ENCODE measurements around the gene SERGEF. TPM values are rescaled to one million over a fixed set of nuclear protein-coding genes. Genes with fewer than 3 reads are reported as not detected.

SERGEF gene
- total RNA-seq, 1 donor from 2014 or later, result 39.5 TPM

DNA sequence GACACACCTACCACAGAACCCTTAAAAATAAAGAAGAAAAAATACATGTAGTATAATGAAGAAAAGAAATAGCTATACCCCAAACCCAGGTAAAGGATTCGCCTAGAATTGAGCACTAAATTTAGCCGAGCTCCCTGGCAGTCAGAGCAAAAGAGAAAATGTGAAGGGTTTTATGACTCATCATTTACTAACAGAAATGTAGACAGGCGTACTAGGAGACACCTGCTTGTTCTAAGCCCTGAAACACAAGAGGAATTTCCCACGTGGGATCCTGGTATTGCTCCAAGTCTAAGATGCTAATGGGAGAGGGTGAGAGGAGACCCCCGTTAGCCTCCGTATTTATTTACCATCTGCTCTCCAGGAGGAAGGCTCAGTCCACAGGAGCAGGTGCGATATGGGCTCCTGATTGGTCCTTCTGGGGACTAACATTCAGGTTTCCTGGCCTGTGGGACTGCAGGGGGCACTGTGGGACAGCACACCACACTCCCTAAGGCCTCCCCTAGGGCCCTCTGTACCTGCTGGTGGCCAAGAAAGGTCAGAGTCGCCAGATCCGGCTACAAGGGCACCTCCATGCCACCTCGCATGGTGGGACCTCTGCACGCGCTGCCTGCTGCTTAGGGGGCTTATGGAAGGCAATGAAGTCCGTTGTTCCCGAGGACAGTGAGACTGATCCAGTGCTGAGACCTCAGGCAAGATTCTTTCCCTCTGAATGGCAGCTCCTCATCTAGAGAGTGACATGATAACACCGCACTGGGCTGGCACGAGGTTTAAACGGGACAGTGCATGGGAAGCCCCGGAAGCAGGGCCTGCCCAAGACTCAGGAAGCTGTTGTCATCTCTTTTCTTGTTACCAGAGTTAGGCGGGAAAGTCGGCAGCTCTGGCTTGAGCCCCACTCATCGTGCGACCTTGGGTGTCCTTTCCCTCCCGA, 252.5 kb downstream of the SERGEF start:
- no peak for DNase-seq (ENCODE audit: low spot score)
- intact Hi-C loops (cut with micrococcal nuclease), result loop anchor here (2.0 kb wide), 1 partner anchor 218 kb away; no protein-coding TSS in a partner anchor
- Mint-ChIP-seq H3K9me3 (no peaks in the 10 kb centered on the region), H3K27me3 (ENCODE audit: low read depth) (no peaks in the 10 kb centered on the region), H3K4me3 (ENCODE audit: low read depth) (no peak overlapping the region), H3K36me3 (ENCODE audit: low read depth) (no peaks in the 10 kb centered on the region), H3K4me1 (ENCODE audit: low read depth) (peaks cover 1% of the 10 kb centered on the region), H3K27ac (no peak overlapping the region)

DNA sequence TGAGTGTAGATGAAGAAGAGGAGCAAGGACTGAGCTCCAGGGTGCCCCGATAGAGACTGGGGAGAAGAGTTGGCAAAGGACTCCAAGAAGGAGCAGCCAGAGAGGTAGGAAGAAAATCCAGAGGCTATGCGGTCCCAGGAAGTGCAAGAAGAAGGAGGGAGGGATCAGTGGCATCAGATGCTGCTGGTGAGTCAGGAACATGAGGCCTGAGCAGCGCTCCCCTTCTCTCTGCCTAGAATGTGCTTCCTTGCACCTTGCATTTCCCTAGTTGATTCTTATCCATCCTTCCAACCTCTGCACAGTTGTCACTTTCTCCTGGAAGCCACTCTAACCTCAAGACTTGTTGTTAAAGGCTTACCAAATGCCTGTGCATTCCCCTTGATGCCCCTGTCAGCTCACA, 257.0 kb downstream of the SERGEF start:
- intact Hi-C loops (cut with micrococcal nuclease), result no loop called here
- H3K4me3 Mint-ChIP-seq (ENCODE audit: low read depth), result no peak overlapping the region
- H3K36me3 Mint-ChIP-seq (ENCODE audit: low read depth), result no peaks in the 10 kb centered on the region
- peaks cover 1% of the 10 kb centered on the region for H3K4me1 Mint-ChIP-seq (ENCODE audit: low read depth)
- no peak for DNase-seq (ENCODE audit: low spot score)
- no peak overlapping the region for H3K27ac Mint-ChIP-seq
- H3K27me3 Mint-ChIP-seq (ENCODE audit: low read depth), result no peaks in the 10 kb centered on the region
- H3K9me3 Mint-ChIP-seq, result no peaks in the 10 kb centered on the region

DNA sequence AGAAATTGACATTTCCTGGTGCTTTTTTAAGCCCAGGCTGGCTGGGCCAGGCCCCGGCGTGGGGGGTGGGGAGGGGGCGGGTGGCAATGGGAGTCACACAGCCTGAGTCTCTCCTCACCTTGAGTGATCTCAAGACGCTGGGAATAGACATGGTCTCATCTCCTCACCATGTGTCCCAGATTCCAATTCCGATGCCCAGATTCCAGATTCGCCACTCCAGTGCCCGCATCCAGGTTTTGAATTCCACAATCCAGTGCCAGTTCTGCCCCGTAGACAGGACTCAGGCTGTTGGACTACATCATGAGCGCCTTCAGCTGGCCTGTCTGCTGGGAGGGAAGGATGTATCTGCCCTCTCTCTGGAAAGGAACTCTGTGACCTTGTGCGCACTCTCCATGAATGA, 259.2 kb downstream of the SERGEF start:
- no peaks in the 10 kb centered on the region for H3K27me3 Mint-ChIP-seq (ENCODE audit: low read depth)
- no peak overlapping the region for H3K4me3 Mint-ChIP-seq (ENCODE audit: low read depth)
- no peaks in the 10 kb centered on the region for H3K36me3 Mint-ChIP-seq (ENCODE audit: low read depth)
- no peaks in the 10 kb centered on the region for H3K4me1 Mint-ChIP-seq (ENCODE audit: low read depth)
- intact Hi-C loops (cut with micrococcal nuclease), result no loop called here
- H3K9me3 Mint-ChIP-seq, result no peaks in the 10 kb centered on the region
- no peak for DNase-seq (ENCODE audit: low spot score)
- no peak overlapping the region for H3K27ac Mint-ChIP-seq

DNA sequence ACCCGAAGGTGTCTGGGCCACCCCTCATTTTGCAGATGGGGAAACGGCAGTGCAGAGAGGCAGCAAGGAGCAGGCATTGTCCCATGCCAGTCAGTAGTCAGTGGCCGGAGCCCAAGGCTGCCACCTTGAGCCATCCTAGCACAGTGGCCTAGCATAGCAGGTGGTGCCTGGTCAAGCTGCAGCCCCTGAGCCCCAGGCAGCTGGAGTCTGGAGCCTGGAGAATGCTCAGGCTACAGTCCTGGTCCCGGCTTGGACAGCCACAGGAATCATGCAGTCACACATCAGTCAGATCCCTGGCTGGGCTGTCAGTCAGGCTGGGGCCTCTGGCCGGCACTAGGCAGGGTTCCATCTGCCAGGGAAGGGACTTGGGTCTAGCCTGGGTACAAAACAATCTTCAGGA, 259.7 kb downstream of the SERGEF start:
- Mint-ChIP-seq H3K27me3 (ENCODE audit: low read depth) (no peaks in the 10 kb centered on the region), H3K4me1 (ENCODE audit: low read depth) (no peaks in the 10 kb centered on the region), H3K9me3 (no peaks in the 10 kb centered on the region), H3K27ac (no peak overlapping the region), H3K4me3 (ENCODE audit: low read depth) (no peak overlapping the region), H3K36me3 (ENCODE audit: low read depth) (no peaks in the 10 kb centered on the region)
- DNase-seq (ENCODE audit: low spot score), result no peak
- intact Hi-C loops (cut with micrococcal nuclease), result no loop called here

- Mint-ChIP-seq H3K4me3 (ENCODE audit: low read depth) (no peak overlapping the region), H3K9me3 (no peaks in the 10 kb centered on the region), H3K4me1 (ENCODE audit: low read depth) (no peaks in the 10 kb centered on the region), H3K36me3 (ENCODE audit: low read depth) (no peaks in the 10 kb centered on the region), H3K27ac (no peak overlapping the region), H3K27me3 (ENCODE audit: low read depth) (no peaks in the 10 kb centered on the region)
- no peak for DNase-seq (ENCODE audit: low spot score)
- intact Hi-C loops (cut with micrococcal nuclease), result no loop called here
These were observed 260.7 kb downstream of the SERGEF start for GRCh38 chr11:17752144-17752543.

DNA sequence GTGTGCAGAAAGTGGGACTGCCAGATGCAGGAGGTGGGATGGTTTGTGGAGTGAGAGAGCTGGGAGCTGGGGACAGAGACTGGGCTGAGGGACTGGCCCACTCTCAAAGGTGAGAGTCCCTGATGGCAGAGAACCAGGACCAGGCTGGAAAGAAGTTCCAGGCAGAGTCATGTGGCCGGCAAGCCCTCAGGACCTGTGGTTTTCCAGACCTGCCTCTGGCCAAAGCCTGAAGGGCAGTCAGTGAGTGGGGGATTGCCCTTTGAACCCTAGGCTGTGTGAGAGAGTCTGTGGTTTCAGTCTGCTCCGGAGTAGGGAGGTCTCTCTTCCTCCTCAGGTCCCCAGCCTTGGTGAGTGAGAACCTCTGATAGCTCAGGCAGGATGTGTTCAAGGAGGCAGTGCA, 261.3 kb downstream of the SERGEF start:
- no peaks in the 10 kb centered on the region for H3K4me1 Mint-ChIP-seq (ENCODE audit: low read depth)
- no peaks in the 10 kb centered on the region for H3K9me3 Mint-ChIP-seq
- no peak overlapping the region for H3K4me3 Mint-ChIP-seq (ENCODE audit: low read depth)
- H3K36me3 Mint-ChIP-seq (ENCODE audit: low read depth), result no peaks in the 10 kb centered on the region
- DNase-seq (ENCODE audit: low spot score), result no peak
- no peaks in the 10 kb centered on the region for H3K27me3 Mint-ChIP-seq (ENCODE audit: low read depth)
- no peak overlapping the region for H3K27ac Mint-ChIP-seq
- intact Hi-C loops (cut with micrococcal nuclease), result no loop called here

DNA sequence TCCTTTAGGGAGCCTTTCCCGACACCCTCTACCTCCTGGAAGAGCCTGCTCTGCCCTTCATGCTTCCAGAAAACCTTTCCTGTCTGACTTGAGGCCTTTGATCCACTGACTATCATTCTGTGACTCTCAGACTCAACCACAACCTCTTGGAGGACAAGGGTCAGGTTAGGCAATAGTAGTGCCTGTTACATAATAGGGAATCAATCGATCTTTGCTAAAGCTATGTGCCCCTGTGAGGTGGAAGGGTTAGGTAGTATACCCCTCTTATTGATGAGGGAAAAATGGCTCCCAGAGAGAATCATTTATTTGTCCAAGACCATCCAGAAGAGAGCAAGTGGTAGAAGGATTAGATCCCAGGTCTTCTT, 262.1 kb downstream of the SERGEF start:
- Mint-ChIP-seq H3K4me1 (ENCODE audit: low read depth) (no peaks in the 10 kb centered on the region), H3K4me3 (ENCODE audit: low read depth) (no peak overlapping the region), H3K27ac (no peak overlapping the region), H3K9me3 (no peaks in the 10 kb centered on the region), H3K27me3 (ENCODE audit: low read depth) (no peaks in the 10 kb centered on the region), H3K36me3 (ENCODE audit: low read depth) (no peaks in the 10 kb centered on the region)
- intact Hi-C loops (cut with micrococcal nuclease), result no loop called here
- no peak for DNase-seq (ENCODE audit: low spot score)

- Mint-ChIP-seq H3K4me1 (ENCODE audit: low read depth) (no peaks in the 10 kb centered on the region), H3K4me3 (ENCODE audit: low read depth) (no peak overlapping the region)
- intact Hi-C loops (cut with micrococcal nuclease), result no loop called here
These were observed 262.6 kb downstream of the SERGEF start for GRCh38 chr11:17750013-17750800.

GRCh38 chr11:17748761-17749721, 263.8 kb downstream of the SERGEF start:
- no peak for DNase-seq (ENCODE audit: low spot score)
- H3K36me3 Mint-ChIP-seq (ENCODE audit: low read depth), result no peaks in the 10 kb centered on the region
- H3K27me3 Mint-ChIP-seq (ENCODE audit: low read depth), result no peaks in the 10 kb centered on the region
- no peak overlapping the region for H3K27ac Mint-ChIP-seq
- H3K4me1 Mint-ChIP-seq (ENCODE audit: low read depth), result no peaks in the 10 kb centered on the region
- no peaks in the 10 kb centered on the region for H3K9me3 Mint-ChIP-seq
- no peak overlapping the region for H3K4me3 Mint-ChIP-seq (ENCODE audit: low read depth)
- intact Hi-C loops (cut with micrococcal nuclease), result no loop called here

More at GRCh38 chr11:17750013-17750800, 262.6 kb downstream of the SERGEF start:
- no peak overlapping the region for H3K27ac Mint-ChIP-seq
- DNase-seq (ENCODE audit: low spot score), result no peak
- no peaks in the 10 kb centered on the region for H3K9me3 Mint-ChIP-seq
- H3K27me3 Mint-ChIP-seq (ENCODE audit: low read depth), result no peaks in the 10 kb centered on the region
- no peaks in the 10 kb centered on the region for H3K36me3 Mint-ChIP-seq (ENCODE audit: low read depth)

- no peak overlapping the region for H3K4me3 Mint-ChIP-seq (ENCODE audit: low read depth)
- no peaks in the 10 kb centered on the region for H3K4me1 Mint-ChIP-seq (ENCODE audit: low read depth)
- no peak for DNase-seq (ENCODE audit: low spot score)
- intact Hi-C loops (cut with micrococcal nuclease), result no loop called here
- H3K36me3 Mint-ChIP-seq (ENCODE audit: low read depth), result no peaks in the 10 kb centered on the region
- no peaks in the 10 kb centered on the region for H3K9me3 Mint-ChIP-seq
- no peaks in the 10 kb centered on the region for H3K27me3 Mint-ChIP-seq (ENCODE audit: low read depth)
- H3K27ac Mint-ChIP-seq, result no peak overlapping the region
These were observed 264.8 kb downstream of the SERGEF start for GRCh38 chr11:17748044-17748443.

GRCh38 chr11:17747131-17747955, 265.5 kb downstream of the SERGEF start:
- no peaks in the 10 kb centered on the region for H3K36me3 Mint-ChIP-seq (ENCODE audit: low read depth)
- intact Hi-C loops (cut with micrococcal nuclease), result no loop called here
- H3K27me3 Mint-ChIP-seq (ENCODE audit: low read depth), result no peaks in the 10 kb centered on the region
- no peak overlapping the region for H3K27ac Mint-ChIP-seq
- H3K9me3 Mint-ChIP-seq, result no peaks in the 10 kb centered on the region
- no peak for DNase-seq (ENCODE audit: low spot score)
- H3K4me1 Mint-ChIP-seq (ENCODE audit: low read depth), result no peaks in the 10 kb centered on the region
- no peak overlapping the region for H3K4me3 Mint-ChIP-seq (ENCODE audit: low read depth)

DNA sequence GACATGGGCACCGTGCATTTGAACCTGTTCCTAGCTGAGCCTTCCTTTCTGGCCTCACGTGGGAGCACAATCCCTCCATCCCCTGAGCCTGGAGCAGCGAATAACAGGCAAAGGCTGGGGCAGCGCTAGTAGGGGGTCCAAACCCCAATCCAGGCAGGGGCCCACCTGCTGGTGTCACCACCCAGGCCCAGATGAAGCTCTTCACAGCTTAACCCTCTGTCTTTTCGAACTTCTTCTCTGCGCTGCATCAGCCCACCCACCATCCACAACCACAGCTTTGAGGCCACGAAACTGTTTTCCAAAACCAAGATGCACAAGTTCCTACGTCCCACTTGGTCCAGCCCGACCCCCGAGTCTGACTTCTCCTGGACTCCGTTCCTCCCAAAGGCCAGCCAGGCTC, 266.8 kb downstream of the SERGEF start:
- no peak for DNase-seq (ENCODE audit: low spot score)
- no peak overlapping the region for H3K4me3 Mint-ChIP-seq (ENCODE audit: low read depth)
- H3K27ac Mint-ChIP-seq, result no peak overlapping the region
- H3K9me3 Mint-ChIP-seq, result no peaks in the 10 kb centered on the region
- H3K4me1 Mint-ChIP-seq (ENCODE audit: low read depth), result no peaks in the 10 kb centered on the region
- no peaks in the 10 kb centered on the region for H3K27me3 Mint-ChIP-seq (ENCODE audit: low read depth)
- intact Hi-C loops (cut with micrococcal nuclease), result no loop called here
- H3K36me3 Mint-ChIP-seq (ENCODE audit: low read depth), result no peaks in the 10 kb centered on the region
